Measurements from ENCODE around the gene ARAP1.
A peak's percentile ranks its signal among the peaks of the same experiment; 100 is the strongest.

The ARAP1 gene

GRCh38 chr11:72657411-72658100 is 94.7 kb downstream of the ARAP1 start:
- DNase-seq (ENCODE audit: low spot score), result no peak

- DNase-seq (ENCODE audit: low spot score), result no peak
Measured at GRCh38 chr11:72655896-72656464, 96.2 kb downstream of the ARAP1 start.

- no peak for DNase-seq (ENCODE audit: low spot score)
Measured at GRCh38 chr11:72655014-72655413, 97.2 kb downstream of the ARAP1 start.

- no peak for DNase-seq (ENCODE audit: low spot score)
Measured at GRCh38 chr11:72653649-72654048, 98.6 kb downstream of the ARAP1 start.

- no peak for DNase-seq (ENCODE audit: low spot score)
Measured at GRCh38 chr11:72652873-72653630, 99.2 kb downstream of the ARAP1 start.

GRCh38 chr11:72652133-72652532 is 100.1 kb downstream of the ARAP1 start:
- no peak for DNase-seq (ENCODE audit: low spot score)

- no peak for DNase-seq (ENCODE audit: low spot score)
Measured at GRCh38 chr11:72649215-72649976, 102.8 kb downstream of the ARAP1 start.

- DNase-seq (ENCODE audit: low spot score), result no peak
Measured at GRCh38 chr11:72648384-72649136, 103.6 kb downstream of the ARAP1 start.

GRCh38 chr11:72647882-72648281 is 104.3 kb downstream of the ARAP1 start:
- DNase-seq (ENCODE audit: low spot score), result no peak

- DNase-seq (ENCODE audit: low spot score), result no peak
Measured at GRCh38 chr11:72646472-72646871, 105.7 kb downstream of the ARAP1 start.

- DNase-seq (ENCODE audit: low spot score), result no peak
Measured at GRCh38 chr11:72646024-72646423, 106.2 kb downstream of the ARAP1 start.

GRCh38 chr11:72643547-72643946 is 108.7 kb downstream of the ARAP1 start:
- DNase-seq (ENCODE audit: low spot score), result no peak

- DNase-seq (ENCODE audit: low spot score), result peak; percentile 93
Measured at GRCh38 chr11:72642884-72643522, 109.2 kb downstream of the ARAP1 start.

GRCh38 chr11:72642043-72642883 is 109.9 kb downstream of the ARAP1 start:
- DNase-seq (ENCODE audit: low spot score), result no peak

- DNase-seq (ENCODE audit: low spot score), result no peak
Measured at GRCh38 chr11:72641522-72642042, 110.6 kb downstream of the ARAP1 start.

GRCh38 chr11:72639502-72640375 is 112.5 kb downstream of the ARAP1 start:
- no peak for DNase-seq (ENCODE audit: low spot score)

GRCh38 chr11:72637926-72638325 is 114.3 kb downstream of the ARAP1 start:
- DNase-seq (ENCODE audit: low spot score), result no peak

- no peak for DNase-seq (ENCODE audit: low spot score)
Measured at GRCh38 chr11:72637198-72637597, 115.0 kb downstream of the ARAP1 start.

GRCh38 chr11:72636376-72636775 is 115.8 kb downstream of the ARAP1 start:
- DNase-seq (ENCODE audit: low spot score), result no peak
